DOHH2 (cell line): ENCODE measurements around the gene EDAR.

ENCODE experiments used
- EZH2phosphoT487 ChIP-seq: fragments of 200-600 bp; sonication (generic); IDR thresholded peaks from 2 replicates; pipeline ENCODE4 v1.6.1; 2017; ENCODE audit warnings: borderline replicate concordance, mild to moderate bottlenecking, antibody characterized with exemption, low read length, moderate library complexity, mixed read lengths
- TF ChIP-seq, protein P1 (sequence below): fragments of 200-600 bp; sonication (generic); IDR thresholded peaks from one replicate; pipeline ENCODE4 v1.5.1; 2014; ENCODE audit warnings: antibody characterized with exemption, mild to moderate bottlenecking, low read depth, low read length; ENCODE audit not compliant: poor library complexity, severe bottlenecking

DNA sequence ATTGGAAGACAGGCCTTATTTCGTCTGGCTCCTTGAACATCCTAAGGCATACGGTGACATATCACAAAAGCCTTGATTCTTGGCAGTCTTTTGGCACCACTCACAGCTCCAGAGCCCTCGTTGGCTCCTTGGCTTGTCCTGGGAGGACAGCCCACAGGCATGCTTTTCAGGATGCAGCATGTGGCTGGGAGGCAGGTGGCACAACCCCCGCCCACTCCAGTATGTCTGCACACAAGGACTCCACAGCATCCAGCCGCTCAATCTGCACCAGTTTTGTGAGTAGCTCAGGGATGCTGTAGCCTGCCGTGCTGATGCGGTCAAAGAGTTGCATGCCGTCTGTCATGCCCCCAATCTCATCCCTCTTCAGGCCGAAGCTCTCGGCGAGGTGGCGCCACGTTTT is 92.3 kb downstream of the EDAR start:
- TF ChIP-seq, protein P1, sequence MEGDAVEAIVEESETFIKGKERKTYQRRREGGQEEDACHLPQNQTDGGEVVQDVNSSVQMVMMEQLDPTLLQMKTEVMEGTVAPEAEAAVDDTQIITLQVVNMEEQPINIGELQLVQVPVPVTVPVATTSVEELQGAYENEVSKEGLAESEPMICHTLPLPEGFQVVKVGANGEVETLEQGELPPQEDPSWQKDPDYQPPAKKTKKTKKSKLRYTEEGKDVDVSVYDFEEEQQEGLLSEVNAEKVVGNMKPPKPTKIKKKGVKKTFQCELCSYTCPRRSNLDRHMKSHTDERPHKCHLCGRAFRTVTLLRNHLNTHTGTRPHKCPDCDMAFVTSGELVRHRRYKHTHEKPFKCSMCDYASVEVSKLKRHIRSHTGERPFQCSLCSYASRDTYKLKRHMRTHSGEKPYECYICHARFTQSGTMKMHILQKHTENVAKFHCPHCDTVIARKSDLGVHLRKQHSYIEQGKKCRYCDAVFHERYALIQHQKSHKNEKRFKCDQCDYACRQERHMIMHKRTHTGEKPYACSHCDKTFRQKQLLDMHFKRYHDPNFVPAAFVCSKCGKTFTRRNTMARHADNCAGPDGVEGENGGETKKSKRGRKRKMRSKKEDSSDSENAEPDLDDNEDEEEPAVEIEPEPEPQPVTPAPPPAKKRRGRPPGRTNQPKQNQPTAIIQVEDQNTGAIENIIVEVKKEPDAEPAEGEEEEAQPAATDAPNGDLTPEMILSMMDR: no peak
- no peak for TF ChIP-seq EZH2phosphoT487
